Ishikawa (cell line): ENCODE data around the gene TRANK1.

Source experiments
- CREB1 ChIP-seq: IDR thresholded peaks from 2 replicates; pipeline ENCODE4 v1.6.1; 2012; ENCODE audit warnings: low read depth
- EGR1 ChIP-seq: IDR thresholded peaks from 2 replicates; pipeline ENCODE4 v1.6.1; 2012
- EP300 ChIP-seq: IDR thresholded peaks from 2 replicates; pipeline ENCODE4 v1.6.1; 2012; ENCODE audit warnings: borderline replicate concordance
- FOXM1 ChIP-seq: IDR thresholded peaks from 2 replicates; pipeline ENCODE4 v1.6.1; 2012; ENCODE audit warnings: low read depth, borderline replicate concordance
- RAD21 ChIP-seq: IDR thresholded peaks from 2 replicates; pipeline ENCODE4 v1.6.1; 2012; ENCODE audit warnings: low read depth
- REST ChIP-seq: IDR thresholded peaks from 2 replicates; pipeline ENCODE4 v1.6.1; 2012; ENCODE audit warnings: low read depth, mild to moderate bottlenecking
- TAF1 ChIP-seq: IDR thresholded peaks from 2 replicates; pipeline ENCODE4 v1.6.1; 2012; ENCODE audit warnings: low read depth, mild to moderate bottlenecking
- ZBTB7A ChIP-seq: IDR thresholded peaks from 2 replicates; pipeline ENCODE4 v1.6.1; 2012; ENCODE audit warnings: low read depth

DNA sequence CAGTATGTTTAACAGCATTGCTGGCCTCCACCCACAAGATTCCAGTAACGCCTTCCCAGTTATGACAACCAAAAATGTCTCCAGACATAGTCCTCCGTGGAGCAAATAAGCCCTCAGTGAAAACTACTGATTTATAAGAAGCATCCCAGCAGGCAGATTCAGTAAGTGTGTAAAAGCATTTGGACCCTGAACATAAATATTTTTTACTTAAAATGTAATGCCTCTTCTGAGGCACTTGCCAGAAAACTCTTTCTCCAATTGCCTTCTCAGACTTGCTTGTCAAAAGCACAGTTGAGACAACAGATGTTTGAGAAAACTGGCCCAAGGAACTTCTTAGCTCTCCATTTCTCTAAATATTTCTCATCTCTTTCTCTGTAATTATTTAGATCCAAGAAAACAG is 148.7 kb downstream of the TRANK1 start:
- TF ChIP-seq EP300 (no peak), CREB1 (no peak), RAD21 (no peak), FOXM1 (no peak), REST (no peak), TAF1 (no peak), ZBTB7A (no peak), EGR1 (no peak)
